Liver (tissue), 3 donors: ENCODE results near the gene PP2D1.

Experiments
- EGR1 ChIP-seq, 2 donors: IDR thresholded peaks; 2 replicates each; pipeline ENCODE4 v1.6.1; 2016 to 2018; ENCODE audit warnings: antibody characterized with exemption in 2 of 2, low read depth in 2 of 2
- FOXA1 ChIP-seq: IDR thresholded peaks from 2 replicates; pipeline ENCODE4 v1.6.1; 2016; ENCODE audit warnings: antibody characterized with exemption
- GABPA ChIP-seq, 2 donors: IDR thresholded peaks in 1 of 2; conservative IDR thresholded peaks in 1 of 2; 2 replicates each; pipeline ENCODE4 v1.6.1; 2016; ENCODE audit warnings: antibody characterized with exemption in 2 of 2, mild to moderate bottlenecking in 1 of 2, moderate library complexity in 1 of 2
- JUND ChIP-seq, 2 donors: IDR thresholded peaks; 2 replicates each; pipeline ENCODE4 v1.6.1; 2016; ENCODE audit warnings: antibody characterized with exemption in 2 of 2
- RAD21 ChIP-seq, 2 donors: IDR thresholded peaks; 2 replicates each; pipeline ENCODE4 v1.6.1; 2016; ENCODE audit warnings: antibody characterized with exemption in 2 of 2, mild to moderate bottlenecking in 2 of 2
- RXRA ChIP-seq, 2 donors: IDR thresholded peaks; 2 replicates each; pipeline ENCODE4 v1.6.1; 2017 to 2018; ENCODE audit warnings: antibody characterized with exemption in 2 of 2, mild to moderate bottlenecking in 1 of 2
- SP1 ChIP-seq: IDR thresholded peaks from 2 replicates; pipeline ENCODE4 v1.6.1; 2018; ENCODE audit warnings: antibody characterized with exemption, mild to moderate bottlenecking
- TAF1 ChIP-seq: conservative IDR thresholded peaks from 2 replicates; pipeline ENCODE4 v1.6.1; 2016; ENCODE audit warnings: antibody characterized with exemption, mild to moderate bottlenecking
- YY1 ChIP-seq: IDR thresholded peaks from 2 replicates; pipeline ENCODE4 v1.6.1; 2016; ENCODE audit warnings: antibody characterized with exemption, mild to moderate bottlenecking
- TF ChIP-seq, protein P1 (sequence below): fragments of 150-350 bp; IDR thresholded peaks from 2 replicates; pipeline ENCODE4 v1.5.1; 2017; ENCODE audit warnings: improper control_type of control experiment, low read depth, low read length; ENCODE audit not compliant: missing input control
- TF ChIP-seq, protein P2 (sequence below): IDR thresholded peaks from 2 replicates; pipeline ENCODE4 v1.6.1; 2016; ENCODE audit warnings: antibody characterized with exemption
- TF ChIP-seq, protein P3 (sequence below): IDR thresholded peaks from 2 replicates; pipeline ENCODE4 v1.6.1; 2016; ENCODE audit warnings: antibody characterized with exemption
- TF ChIP-seq, protein P4 (sequence below): IDR thresholded peaks from 2 replicates; pipeline ENCODE4 v1.6.1; 2016; ENCODE audit warnings: antibody characterized with exemption
- TF ChIP-seq, protein P5 (sequence below): IDR thresholded peaks from 2 replicates; pipeline ENCODE4 v1.6.1; 2016; ENCODE audit warnings: antibody characterized with exemption, mild to moderate bottlenecking
- donor health status: healthy.
- donor health status: healthy.

DNA sequence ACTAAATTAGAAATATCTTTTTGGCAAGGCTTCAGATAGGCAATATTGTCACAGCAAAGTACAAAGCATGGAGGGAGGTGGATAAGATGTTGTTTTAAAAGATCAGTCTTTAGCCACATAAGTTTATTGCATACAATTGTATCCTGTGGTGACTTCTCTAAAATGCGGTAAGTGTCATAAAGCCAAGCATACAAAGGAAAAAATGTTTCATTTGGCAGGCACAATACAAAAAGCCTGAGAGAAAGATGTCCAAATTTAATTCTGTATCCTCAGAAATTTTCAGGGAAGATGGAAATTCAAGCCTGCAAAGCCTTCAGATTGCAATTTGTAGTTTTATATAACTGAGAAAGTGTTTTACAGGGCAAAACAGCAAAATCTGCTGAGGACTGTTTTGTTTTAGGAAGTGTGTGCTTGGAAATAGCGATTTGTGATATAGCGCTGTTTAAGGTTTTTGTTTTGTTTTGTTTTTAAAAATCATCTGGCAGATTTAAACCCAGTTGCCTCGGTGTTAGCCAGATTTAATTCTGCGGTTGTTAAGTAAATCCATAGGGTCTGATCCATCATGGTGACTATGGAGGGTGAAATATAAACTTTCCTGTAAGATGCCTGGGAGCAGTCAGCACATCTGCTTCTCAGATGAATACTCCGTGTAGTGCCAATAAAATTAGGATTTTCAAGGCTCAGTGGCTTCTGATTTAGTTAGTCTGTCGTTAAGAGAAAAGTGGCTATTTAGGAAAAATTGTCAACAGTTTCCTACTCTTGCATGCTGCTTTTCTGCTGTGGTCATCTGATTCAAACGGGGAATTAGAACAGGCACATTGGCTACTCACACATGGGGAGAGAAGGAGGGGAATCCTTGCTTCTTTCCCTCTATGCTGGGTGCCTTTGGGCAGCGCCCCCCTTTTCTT lies 36.2 kb upstream of the PP2D1 start:
- TF ChIP-seq EGR1 (IDR thresholded peaks at IDR 0.05; ENCODE audit: low read depth in 2 of 2) (no peak), JUND (IDR thresholded peaks at IDR 0.05) (no peak), TAF1 (no peak), YY1 (no peak), GABPA (IDR thresholded peaks at IDR 0.05 in 1 of 2, conservative IDR thresholded peaks at IDR 0.05 in 1 of 2) (no peak), RAD21 (IDR thresholded peaks at IDR 0.05) (no peak), RXRA (IDR thresholded peaks at IDR 0.05) (no peak), SP1 (no peak), FOXA1 (no peak)
- TF ChIP-seq, protein P1, sequence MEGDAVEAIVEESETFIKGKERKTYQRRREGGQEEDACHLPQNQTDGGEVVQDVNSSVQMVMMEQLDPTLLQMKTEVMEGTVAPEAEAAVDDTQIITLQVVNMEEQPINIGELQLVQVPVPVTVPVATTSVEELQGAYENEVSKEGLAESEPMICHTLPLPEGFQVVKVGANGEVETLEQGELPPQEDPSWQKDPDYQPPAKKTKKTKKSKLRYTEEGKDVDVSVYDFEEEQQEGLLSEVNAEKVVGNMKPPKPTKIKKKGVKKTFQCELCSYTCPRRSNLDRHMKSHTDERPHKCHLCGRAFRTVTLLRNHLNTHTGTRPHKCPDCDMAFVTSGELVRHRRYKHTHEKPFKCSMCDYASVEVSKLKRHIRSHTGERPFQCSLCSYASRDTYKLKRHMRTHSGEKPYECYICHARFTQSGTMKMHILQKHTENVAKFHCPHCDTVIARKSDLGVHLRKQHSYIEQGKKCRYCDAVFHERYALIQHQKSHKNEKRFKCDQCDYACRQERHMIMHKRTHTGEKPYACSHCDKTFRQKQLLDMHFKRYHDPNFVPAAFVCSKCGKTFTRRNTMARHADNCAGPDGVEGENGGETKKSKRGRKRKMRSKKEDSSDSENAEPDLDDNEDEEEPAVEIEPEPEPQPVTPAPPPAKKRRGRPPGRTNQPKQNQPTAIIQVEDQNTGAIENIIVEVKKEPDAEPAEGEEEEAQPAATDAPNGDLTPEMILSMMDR, result no peak
- TF ChIP-seq, protein P2, sequence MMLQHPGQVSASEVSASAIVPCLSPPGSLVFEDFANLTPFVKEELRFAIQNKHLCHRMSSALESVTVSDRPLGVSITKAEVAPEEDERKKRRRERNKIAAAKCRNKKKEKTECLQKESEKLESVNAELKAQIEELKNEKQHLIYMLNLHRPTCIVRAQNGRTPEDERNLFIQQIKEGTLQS, result no peak
- TF ChIP-seq, protein P3, sequence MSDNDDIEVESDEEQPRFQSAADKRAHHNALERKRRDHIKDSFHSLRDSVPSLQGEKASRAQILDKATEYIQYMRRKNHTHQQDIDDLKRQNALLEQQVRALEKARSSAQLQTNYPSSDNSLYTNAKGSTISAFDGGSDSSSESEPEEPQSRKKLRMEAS, result no peak
- TF ChIP-seq, protein P4, sequence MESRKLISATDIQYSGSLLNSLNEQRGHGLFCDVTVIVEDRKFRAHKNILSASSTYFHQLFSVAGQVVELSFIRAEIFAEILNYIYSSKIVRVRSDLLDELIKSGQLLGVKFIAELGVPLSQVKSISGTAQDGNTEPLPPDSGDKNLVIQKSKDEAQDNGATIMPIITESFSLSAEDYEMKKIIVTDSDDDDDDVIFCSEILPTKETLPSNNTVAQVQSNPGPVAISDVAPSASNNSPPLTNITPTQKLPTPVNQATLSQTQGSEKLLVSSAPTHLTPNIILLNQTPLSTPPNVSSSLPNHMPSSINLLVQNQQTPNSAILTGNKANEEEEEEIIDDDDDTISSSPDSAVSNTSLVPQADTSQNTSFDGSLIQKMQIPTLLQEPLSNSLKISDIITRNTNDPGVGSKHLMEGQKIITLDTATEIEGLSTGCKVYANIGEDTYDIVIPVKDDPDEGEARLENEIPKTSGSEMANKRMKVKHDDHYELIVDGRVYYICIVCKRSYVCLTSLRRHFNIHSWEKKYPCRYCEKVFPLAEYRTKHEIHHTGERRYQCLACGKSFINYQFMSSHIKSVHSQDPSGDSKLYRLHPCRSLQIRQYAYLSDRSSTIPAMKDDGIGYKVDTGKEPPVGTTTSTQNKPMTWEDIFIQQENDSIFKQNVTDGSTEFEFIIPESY, result no peak
- TF ChIP-seq, protein P5, sequence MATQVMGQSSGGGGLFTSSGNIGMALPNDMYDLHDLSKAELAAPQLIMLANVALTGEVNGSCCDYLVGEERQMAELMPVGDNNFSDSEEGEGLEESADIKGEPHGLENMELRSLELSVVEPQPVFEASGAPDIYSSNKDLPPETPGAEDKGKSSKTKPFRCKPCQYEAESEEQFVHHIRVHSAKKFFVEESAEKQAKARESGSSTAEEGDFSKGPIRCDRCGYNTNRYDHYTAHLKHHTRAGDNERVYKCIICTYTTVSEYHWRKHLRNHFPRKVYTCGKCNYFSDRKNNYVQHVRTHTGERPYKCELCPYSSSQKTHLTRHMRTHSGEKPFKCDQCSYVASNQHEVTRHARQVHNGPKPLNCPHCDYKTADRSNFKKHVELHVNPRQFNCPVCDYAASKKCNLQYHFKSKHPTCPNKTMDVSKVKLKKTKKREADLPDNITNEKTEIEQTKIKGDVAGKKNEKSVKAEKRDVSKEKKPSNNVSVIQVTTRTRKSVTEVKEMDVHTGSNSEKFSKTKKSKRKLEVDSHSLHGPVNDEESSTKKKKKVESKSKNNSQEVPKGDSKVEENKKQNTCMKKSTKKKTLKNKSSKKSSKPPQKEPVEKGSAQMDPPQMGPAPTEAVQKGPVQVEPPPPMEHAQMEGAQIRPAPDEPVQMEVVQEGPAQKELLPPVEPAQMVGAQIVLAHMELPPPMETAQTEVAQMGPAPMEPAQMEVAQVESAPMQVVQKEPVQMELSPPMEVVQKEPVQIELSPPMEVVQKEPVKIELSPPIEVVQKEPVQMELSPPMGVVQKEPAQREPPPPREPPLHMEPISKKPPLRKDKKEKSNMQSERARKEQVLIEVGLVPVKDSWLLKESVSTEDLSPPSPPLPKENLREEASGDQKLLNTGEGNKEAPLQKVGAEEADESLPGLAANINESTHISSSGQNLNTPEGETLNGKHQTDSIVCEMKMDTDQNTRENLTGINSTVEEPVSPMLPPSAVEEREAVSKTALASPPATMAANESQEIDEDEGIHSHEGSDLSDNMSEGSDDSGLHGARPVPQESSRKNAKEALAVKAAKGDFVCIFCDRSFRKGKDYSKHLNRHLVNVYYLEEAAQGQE, result no peak
